Breast epithelium (tissue), 4 donors: ENCODE measurements around the gene TAAR6. TPM values are rescaled to one million over a fixed set of nuclear protein-coding genes. Genes with fewer than 3 reads are reported as not detected.

Source experiments
- DNase-seq, 2 donors: peaks; one replicate each; pipeline ENCODE4 v3.0.0-alpha.2; 2019; ENCODE audit warnings: low spot score in 2 of 2
- H3K27ac ChIP-seq, 2 donors: fragments of 200-600 bp; sonication (generic) in 1 of 2; one replicate each; pipeline ENCODE4 v1.5.1; 2016 to 2019; ENCODE audit warnings: mild to moderate bottlenecking in 1 of 2
- H3K27me3 ChIP-seq, 2 donors: fragments of 200-600 bp; sonication (generic) in 1 of 2; one replicate each; pipeline versions ENCODE4 v1.5.1 to v1.6.0; 2017 to 2019; ENCODE audit warnings: control low read depth in 1 of 2, mild to moderate bottlenecking in 1 of 2
- H3K36me3 ChIP-seq: fragments of 200-600 bp; one replicate; pipeline ENCODE4 v1.5.1; 2019
- H3K4me1 ChIP-seq, 2 donors: fragments of 200-600 bp; sonication (generic); one replicate each; pipeline ENCODE4 v1.5.1; 2016 to 2019; ENCODE audit warnings: control low read depth in 1 of 2
- H3K4me3 ChIP-seq, 3 donors: fragments of 200-600 bp; sonication (generic); 1 replicate in 2 of 3; 2 replicates in 1 of 3; pipeline ENCODE4 v1.5.1; 2016 to 2019; ENCODE audit warnings: mild to moderate bottlenecking in 3 of 3, moderate library complexity in 2 of 3
- H3K9me3 ChIP-seq, 2 donors: fragments of 200-600 bp; sonication (generic) in 1 of 2; one replicate each; pipeline ENCODE4 v1.5.1; 2016 to 2019; ENCODE audit warnings: control low read depth in 1 of 2
- POLR2A ChIP-seq: fragments of 450-650 bp; IDR thresholded peaks from one replicate; pipeline ENCODE4 v1.6.1; 2016; ENCODE audit warnings: antibody characterized with exemption, mild to moderate bottlenecking, moderate library complexity
- POLR2AphosphoS5 ChIP-seq, 3 donors: sonication (generic); formaldehyde crosslinking; IDR thresholded peaks; one replicate each; pipeline ENCODE4 v1.6.1; 2017; ENCODE audit warnings: antibody characterized with exemption in 3 of 3
- intact Hi-C: fragments of 100-400 bp; cut with DNase I; formaldehyde crosslinking; loops from one replicate; pipeline ENCODE4 v1.15.1; 2023; ENCODE audit warnings: low total_unique reads
- total RNA-seq, 3 donors: library from RNA; depleted of rRNA; stranded (reverse); fragments of >200 nt; gene quantifications; one replicate each; pipeline ENCODE4 v1.1.0, GENCODE V29; 2016
- TF ChIP-seq, protein P1 (sequence below), 3 donors: fragments of 450-650 bp; IDR thresholded peaks; one replicate each; pipeline ENCODE4 v1.5.1; 2016 to 2017; ENCODE audit warnings: antibody characterized with exemption in 3 of 3, mild to moderate bottlenecking in 3 of 3, moderate library complexity in 3 of 3

TAAR6 gene
- not detected for total RNA-seq

GRCh38 chr6:132570221-132570777 lies at the start of gene TAAR6:
Gene TAAR6 (plus strand): TSS chr6:132570322. CDS start chr6:132570322, 0 bp downstream.
- intact Hi-C loops: no loop called here
- Histone ChIP-seq H3K36me3 (no peaks in the 10 kb centered on the region), H3K4me1 (no peaks in the 10 kb centered on the region), H3K4me3 (no peak within 1 kb of the TSS), H3K9me3 (no peaks in the 10 kb centered on the region), H3K27me3 (no peaks in the 10 kb centered on the region), H3K27ac (no peak within 1 kb of the TSS)
- no peak for DNase-seq
- TF ChIP-seq POLR2AphosphoS5 (IDR thresholded peaks at IDR 0.05) (no peak), POLR2A (no peak)
- TF ChIP-seq, protein P1, sequence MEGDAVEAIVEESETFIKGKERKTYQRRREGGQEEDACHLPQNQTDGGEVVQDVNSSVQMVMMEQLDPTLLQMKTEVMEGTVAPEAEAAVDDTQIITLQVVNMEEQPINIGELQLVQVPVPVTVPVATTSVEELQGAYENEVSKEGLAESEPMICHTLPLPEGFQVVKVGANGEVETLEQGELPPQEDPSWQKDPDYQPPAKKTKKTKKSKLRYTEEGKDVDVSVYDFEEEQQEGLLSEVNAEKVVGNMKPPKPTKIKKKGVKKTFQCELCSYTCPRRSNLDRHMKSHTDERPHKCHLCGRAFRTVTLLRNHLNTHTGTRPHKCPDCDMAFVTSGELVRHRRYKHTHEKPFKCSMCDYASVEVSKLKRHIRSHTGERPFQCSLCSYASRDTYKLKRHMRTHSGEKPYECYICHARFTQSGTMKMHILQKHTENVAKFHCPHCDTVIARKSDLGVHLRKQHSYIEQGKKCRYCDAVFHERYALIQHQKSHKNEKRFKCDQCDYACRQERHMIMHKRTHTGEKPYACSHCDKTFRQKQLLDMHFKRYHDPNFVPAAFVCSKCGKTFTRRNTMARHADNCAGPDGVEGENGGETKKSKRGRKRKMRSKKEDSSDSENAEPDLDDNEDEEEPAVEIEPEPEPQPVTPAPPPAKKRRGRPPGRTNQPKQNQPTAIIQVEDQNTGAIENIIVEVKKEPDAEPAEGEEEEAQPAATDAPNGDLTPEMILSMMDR (IDR thresholded peaks at IDR 0.05): no peak

DNA sequence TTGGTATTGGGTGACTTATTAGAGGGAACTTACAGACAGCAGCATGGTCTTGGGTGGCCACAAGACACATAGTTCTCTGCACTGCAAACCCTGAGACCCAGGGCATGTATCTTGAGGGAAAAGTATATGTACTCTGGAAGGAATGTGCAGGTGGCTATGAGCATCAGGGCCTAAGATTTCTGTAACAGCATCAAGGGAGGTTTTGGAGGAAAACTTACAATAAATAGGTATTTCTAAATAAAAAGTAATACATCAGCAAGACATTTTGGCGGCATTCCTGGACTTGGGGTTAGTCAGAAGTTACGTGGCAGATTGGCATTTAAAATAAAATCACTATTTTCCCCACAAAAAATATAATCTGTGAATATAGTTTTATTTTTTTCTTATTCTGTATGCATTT lies 49.2 kb upstream of the TAAR6 start:
- TF ChIP-seq, protein P1 (IDR thresholded peaks at IDR 0.05): no peak
- no peak for TF ChIP-seq POLR2AphosphoS5 (IDR thresholded peaks at IDR 0.05)
- TF ChIP-seq POLR2A: no peak
- intact Hi-C loops: no loop called here
- no peak for DNase-seq
- no peak overlapping the region for H3K4me3 ChIP-seq
- no peaks in the 10 kb centered on the region for H3K36me3 ChIP-seq
- no peak overlapping the region for H3K27ac ChIP-seq
- no peaks in the 10 kb centered on the region for H3K27me3 ChIP-seq
- H3K9me3 ChIP-seq: no peaks in the 10 kb centered on the region
- no peaks in the 10 kb centered on the region for H3K4me1 ChIP-seq

- TF ChIP-seq POLR2AphosphoS5 (IDR thresholded peaks at IDR 0.05): no peak
- TF ChIP-seq POLR2A: no peak
- H3K9me3 ChIP-seq: no peaks in the 10 kb centered on the region
- intact Hi-C loops: no loop called here
These were observed 45.5 kb upstream of the TAAR6 start for GRCh38 chr6:132524646-132525045.

DNA sequence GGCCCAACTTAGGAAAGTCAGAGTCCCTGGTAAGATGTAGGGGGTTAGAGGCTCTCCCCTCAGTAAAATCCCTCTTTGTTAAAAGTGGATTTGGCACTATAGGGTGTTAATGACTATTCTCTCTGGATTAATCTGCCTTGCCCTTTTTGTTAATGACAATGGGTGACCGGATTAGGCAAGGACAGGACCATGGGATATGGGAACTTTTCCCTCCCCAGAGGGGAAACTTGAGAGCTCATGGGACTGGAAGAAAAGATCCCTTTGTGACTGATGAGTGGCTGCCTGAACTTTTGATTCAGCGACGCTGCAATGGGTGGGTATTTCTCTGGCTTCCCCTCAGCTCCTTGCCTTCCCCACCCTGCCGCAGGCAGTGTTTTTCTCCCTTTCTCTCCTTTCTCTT lies 44.3 kb upstream of the TAAR6 start:
- H3K27me3 ChIP-seq: no peaks in the 10 kb centered on the region
- H3K27ac ChIP-seq: no peak overlapping the region
- no peak overlapping the region for H3K4me3 ChIP-seq
- no peaks in the 10 kb centered on the region for H3K36me3 ChIP-seq
- no peak for DNase-seq
- intact Hi-C loops: no loop called here
- TF ChIP-seq POLR2AphosphoS5 (IDR thresholded peaks at IDR 0.05) (no peak), POLR2A (no peak)
- TF ChIP-seq, protein P1 (IDR thresholded peaks at IDR 0.05): no peak
- H3K9me3 ChIP-seq: no peaks in the 10 kb centered on the region
- no peaks in the 10 kb centered on the region for H3K4me1 ChIP-seq

More at GRCh38 chr6:132524646-132525045, 45.5 kb upstream of the TAAR6 start:
- Histone ChIP-seq H3K4me1 (no peaks in the 10 kb centered on the region), H3K27ac (no peak overlapping the region), H3K4me3 (no peak overlapping the region), H3K36me3 (no peaks in the 10 kb centered on the region), H3K27me3 (no peaks in the 10 kb centered on the region)
- DNase-seq: no peak

GRCh38 chr6:132526461-132526860 lies 43.7 kb upstream of the TAAR6 start:
- Histone ChIP-seq H3K36me3 (no peaks in the 10 kb centered on the region), H3K27ac (no peak overlapping the region), H3K4me1 (no peaks in the 10 kb centered on the region), H3K4me3 (no peak overlapping the region), H3K9me3 (no peaks in the 10 kb centered on the region), H3K27me3 (no peaks in the 10 kb centered on the region)
- DNase-seq: no peak
- TF ChIP-seq POLR2A: no peak
- TF ChIP-seq, protein P1 (IDR thresholded peaks at IDR 0.05): no peak
- no peak for TF ChIP-seq POLR2AphosphoS5 (IDR thresholded peaks at IDR 0.05)
- intact Hi-C loops: no loop called here
